NCI-H187 (cell line): ENCODE data around the gene DSP.

Source experiments
- DNase-seq, 2 experiments: peaks; one replicate each; lab custom pipeline; 2025; lab: John Stamatoyannopoulos, UW

DSP gene

DNA sequence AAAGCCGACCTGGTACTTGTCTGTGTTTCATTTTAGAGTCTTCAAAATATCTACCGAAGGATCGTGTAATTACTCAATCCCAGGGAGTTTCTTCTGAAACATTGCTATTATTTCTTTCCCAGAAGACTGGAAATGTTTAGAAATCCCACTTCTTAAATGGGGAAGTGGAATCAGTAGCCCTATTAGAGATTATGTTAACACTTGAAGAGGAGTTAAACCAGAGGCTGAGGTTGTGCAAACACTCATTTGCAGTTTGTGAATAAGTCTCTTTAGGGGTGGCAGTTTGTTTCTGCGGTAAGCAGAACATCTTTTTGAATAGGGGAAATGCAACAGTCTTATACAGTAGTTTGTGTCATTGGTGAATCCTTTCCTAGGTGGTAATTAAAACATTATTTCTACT, 21.3 kb downstream of the DSP start:
- DNase-seq = no peak

DNA sequence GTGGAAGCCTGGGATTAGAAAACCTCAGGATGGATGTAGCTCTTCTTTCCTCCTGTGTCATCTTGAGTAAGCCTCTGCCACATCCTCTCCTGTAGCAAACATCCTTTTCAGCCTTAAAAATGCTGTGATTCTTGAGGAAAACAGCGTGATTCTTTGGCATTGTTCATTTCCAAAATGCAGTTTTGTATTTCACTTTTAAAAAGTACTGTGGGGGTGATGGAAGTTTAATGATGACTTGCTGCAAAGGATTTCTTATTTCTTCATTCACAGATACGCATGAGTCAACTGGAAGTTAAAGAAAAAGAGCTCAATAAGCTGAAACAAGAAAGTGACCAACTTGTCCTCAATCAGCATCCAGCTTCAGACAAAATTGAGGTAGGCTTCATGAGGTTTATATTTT, 24.6 kb downstream of the DSP start:
- DNase-seq = no peak

DNA sequence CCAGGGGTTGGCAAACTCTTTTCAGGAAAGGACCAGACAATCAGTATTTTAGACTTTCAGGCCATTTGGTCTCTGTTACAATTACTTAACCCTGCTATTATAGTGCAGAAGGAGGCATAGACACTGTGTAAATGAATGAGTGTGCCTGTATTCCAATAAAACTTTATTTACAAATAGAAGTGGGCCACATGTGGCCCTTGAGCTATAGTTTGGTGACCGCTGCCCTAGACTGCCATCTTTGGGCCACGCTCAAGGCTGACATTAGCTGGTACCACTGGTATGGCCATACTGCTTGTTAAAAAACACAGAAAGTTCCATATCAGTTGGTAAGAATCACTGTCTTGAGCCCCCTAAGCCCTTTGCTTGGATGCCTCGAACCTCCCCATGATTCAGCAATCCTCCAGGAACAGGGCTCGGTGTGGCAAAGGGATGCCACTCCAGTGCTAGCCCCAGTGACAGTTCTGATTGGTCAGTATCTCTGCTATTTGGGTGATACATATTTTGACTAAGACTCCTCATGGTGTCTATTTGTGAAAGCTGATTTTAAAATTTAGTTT, 25.2 kb downstream of the DSP start:
- DNase-seq = no peak

DNA sequence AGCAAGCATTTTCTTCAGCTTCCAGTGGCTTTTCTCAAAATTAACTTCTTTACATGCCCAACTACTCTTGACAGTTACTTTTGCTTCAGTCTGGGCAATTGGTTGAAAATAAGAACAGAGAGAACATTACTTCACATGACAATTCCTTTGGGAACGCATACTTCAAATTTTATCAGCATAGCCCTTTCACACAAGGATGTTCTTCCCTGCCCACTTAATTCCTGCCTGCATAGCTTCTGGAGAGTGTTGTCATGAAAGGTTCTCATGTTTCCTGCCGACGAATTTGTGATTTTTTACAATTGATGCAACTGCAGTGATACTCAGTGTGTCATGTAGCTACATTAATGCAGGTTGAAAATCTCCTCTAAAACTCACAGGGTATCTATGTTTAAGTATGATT, 26.6 kb downstream of the DSP start:
- DNase-seq = no peak

DNA sequence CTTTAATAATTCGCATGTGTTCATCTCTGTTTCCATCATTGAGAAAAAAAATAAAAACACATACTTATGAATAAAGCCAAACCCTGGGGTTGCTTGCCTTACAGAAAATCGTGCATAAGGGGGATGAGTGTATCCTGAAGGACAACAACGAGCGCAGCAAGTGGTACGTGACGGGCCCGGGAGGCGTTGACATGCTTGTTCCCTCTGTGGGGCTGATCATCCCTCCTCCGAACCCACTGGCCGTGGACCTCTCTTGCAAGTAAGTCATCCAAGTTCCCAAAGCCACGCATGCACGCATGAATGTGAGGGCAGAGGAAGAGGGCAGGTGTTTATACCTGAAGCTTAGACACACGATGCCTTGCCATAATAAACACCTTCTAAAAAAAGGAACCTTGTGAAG, 27.6 kb downstream of the DSP start:
- no peak for DNase-seq

DNA sequence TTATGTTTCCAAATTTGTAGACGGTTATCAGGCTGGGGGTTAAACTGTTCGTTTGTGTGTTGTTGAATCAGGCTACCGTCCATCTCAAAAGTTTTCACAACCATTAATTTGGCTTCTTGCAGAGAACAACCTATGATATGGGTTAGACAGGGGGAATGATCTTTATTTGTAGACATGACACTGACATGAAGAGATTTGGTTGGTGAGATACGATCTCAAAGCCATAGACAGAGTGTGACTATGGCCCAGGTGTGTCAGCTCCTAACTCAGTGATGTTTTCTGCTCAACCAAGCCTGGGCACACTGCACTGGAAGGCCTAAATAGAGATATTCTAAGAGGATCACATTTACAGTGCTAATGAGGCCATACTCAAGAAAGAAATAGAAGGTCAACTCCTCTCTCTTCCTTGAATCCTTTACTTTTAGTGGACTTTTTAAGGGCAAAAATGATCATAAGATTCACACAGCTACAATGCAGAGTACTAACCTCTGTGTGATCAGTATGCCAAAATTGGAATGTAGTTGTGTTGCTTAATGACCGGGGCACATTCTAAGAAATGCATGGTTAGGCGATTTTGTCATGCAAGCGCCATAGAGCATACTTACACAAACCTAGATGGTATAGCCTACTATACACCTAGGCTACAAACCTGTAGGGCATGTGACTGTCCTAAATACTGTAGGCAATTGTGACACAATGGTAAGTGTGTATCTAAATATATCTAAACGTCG, 30.9 kb downstream of the DSP start:
- no peak for DNase-seq

DNA sequence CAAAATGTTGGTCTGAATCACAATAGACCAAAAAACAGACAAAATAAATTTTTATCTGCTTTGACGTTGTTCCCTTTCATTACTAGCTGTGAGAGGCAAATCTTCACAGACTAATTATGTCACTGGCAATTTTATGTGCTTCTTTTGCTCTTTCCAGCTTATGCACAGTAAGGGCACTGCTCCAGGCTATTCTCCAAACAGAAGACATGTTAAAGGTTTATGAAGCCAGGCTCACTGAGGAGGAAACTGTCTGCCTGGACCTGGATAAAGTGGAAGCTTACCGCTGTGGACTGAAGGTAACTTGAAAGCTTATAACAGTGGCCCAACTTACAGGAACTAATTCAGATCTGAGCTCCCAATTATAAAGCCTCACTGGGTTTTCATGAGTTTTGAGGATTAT, 33.0 kb downstream of the DSP start:
- no peak for DNase-seq

DNA sequence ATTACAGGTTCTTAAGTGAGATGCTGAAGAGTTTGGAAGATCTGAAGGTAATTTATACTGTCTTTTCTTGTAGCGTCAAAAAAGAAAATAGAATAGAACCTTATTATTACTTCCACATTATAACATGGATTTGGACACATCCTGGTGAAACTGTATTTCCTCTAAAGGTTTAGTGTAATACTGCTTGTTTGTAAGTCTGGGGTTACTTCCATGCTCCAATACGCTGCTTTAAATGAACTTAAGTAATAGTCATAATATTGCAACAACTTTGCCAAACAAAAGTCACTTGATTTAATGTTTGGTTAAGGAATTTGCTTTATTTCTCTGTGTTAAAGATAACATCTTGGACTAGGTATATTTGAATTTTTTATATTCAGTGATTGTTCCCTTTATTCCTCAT, 37.0 kb downstream of the DSP start:
- DNase-seq = no peak

DNA sequence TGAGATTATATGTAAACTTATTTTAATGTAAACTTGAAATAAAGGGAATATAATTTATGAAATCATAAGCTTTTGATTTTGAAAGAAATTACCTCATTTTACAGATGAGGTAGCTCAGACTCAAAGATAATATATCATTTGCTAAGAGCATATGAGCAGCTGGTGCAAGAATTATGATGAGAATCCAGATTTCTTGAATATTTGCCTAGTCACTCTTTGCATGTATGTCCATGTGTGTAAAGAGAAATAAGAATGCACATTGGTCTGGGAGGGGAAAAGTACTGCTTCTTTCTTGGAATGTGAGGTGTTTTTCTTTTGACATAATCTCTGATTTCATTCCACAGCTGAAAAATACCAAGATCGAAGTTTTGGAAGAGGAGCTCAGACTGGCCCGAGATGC, 37.5 kb downstream of the DSP start:
- DNase-seq = no peak

DNA sequence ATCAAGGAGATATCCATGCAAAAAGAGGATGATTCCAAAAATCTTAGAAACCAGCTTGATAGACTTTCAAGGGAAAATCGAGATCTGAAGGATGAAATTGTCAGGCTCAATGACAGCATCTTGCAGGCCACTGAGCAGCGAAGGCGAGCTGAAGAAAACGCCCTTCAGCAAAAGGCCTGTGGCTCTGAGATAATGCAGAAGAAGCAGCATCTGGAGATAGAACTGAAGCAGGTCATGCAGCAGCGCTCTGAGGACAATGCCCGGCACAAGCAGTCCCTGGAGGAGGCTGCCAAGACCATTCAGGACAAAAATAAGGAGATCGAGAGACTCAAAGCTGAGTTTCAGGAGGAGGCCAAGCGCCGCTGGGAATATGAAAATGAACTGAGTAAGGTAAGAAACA, 38.4 kb downstream of the DSP start:
- DNase-seq = no peak

DNA sequence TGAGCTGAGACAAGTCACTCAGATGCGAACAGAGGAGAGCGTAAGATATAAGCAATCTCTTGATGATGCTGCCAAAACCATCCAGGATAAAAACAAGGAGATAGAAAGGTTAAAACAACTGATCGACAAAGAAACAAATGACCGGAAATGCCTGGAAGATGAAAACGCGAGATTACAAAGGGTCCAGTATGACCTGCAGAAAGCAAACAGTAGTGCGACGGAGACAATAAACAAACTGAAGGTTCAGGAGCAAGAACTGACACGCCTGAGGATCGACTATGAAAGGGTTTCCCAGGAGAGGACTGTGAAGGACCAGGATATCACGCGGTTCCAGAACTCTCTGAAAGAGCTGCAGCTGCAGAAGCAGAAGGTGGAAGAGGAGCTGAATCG, 39.1 kb downstream of the DSP start:
- no peak for DNase-seq

DNA sequence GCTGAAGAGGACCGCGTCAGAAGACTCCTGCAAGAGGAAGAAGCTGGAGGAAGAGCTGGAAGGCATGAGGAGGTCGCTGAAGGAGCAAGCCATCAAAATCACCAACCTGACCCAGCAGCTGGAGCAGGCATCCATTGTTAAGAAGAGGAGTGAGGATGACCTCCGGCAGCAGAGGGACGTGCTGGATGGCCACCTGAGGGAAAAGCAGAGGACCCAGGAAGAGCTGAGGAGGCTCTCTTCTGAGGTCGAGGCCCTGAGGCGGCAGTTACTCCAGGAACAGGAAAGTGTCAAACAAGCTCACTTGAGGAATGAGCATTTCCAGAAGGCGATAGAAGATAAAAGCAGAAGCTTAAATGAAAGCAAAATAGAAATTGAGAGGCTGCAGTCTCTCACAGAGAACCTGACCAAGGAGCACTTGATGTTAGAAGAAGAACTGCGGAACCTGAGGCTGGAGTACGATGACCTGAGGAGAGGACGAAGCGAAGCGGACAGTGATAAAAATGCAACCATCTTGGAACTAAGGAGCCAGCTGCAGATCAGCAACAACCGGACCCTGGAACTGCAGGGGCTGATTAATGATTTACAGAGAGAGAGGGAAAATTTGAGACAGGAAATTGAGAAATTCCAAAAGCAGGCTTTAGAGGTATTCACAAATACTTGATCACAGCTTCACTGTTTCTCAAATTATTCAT, 39.6 kb downstream of the DSP start:
- DNase-seq = no peak

DNA sequence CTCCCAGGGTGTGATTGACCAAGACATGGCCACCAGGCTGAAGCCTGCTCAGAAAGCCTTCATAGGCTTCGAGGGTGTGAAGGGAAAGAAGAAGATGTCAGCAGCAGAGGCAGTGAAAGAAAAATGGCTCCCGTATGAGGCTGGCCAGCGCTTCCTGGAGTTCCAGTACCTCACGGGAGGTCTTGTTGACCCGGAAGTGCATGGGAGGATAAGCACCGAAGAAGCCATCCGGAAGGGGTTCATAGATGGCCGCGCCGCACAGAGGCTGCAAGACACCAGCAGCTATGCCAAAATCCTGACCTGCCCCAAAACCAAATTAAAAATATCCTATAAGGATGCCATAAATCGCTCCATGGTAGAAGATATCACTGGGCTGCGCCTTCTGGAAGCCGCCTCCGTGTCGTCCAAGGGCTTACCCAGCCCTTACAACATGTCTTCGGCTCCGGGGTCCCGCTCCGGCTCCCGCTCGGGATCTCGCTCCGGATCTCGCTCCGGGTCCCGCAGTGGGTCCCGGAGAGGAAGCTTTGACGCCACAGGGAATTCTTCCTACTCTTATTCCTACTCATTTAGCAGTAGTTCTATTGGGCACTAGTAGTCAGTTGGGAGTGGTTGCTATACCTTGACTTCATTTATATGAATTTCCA, 43.9 kb downstream of the DSP start:
- DNase-seq = no peak

DNA sequence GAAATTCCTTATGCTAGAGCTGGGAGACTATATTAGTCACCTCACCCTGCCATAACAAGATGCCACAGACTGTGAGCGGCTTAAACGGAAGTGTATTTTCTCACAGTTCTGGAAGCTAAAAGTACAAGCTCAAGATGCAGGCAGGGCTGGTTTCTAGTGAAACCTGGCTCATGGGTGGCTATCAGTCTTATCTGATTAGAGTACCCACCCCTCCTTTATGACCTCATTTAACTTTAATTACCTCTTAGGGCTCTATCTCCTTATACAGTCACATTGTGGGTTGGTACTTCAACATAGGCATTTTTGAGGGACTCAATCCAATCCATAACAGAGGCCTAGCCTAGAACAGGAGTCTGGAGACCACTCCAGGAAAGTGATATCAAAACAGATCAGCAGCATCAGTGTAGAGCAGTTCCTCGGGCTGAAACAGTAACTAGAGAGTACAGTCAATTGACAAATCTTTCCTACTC, 46.2 kb downstream of the DSP start:
- DNase-seq = no peak

DNA sequence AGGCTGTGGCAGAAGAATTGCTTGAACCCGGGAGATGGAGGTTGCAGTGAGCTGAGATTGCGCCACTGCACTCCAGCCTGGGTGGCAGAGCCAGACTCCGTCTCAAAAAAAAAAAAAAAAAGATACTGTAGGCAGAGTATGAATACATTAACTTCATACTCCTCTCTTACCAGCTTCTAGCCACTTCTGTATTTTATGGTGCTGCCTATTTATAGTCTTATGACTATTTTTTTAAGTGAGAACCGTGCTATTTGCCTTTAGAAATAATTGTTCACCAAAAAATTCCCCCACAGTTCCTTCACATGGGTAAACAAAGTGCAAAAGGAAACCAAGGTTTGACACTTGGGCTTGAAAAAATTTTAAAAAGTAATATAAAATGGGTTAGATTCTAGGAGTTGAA, 47.0 kb downstream of the DSP start:
- DNase-seq = no peak

DNA sequence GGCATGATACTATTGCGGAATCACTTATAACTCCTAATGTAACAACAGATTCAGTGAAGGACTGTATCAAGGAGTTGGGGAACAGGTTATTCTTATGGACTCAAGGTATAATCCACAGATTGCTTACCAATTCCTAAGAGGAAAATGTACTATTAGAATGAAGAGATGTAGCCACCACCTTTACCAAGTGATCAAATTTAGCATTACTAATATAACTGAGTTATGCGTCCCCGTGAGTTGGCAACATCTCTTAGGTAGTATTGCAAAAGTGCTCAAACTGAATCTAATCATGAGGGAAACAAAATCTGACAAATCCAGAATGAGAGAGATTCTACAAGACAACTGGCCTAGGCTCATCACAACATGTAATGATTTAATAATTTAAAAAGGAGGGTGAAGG, 47.8 kb downstream of the DSP start:
- no peak for DNase-seq

DNA sequence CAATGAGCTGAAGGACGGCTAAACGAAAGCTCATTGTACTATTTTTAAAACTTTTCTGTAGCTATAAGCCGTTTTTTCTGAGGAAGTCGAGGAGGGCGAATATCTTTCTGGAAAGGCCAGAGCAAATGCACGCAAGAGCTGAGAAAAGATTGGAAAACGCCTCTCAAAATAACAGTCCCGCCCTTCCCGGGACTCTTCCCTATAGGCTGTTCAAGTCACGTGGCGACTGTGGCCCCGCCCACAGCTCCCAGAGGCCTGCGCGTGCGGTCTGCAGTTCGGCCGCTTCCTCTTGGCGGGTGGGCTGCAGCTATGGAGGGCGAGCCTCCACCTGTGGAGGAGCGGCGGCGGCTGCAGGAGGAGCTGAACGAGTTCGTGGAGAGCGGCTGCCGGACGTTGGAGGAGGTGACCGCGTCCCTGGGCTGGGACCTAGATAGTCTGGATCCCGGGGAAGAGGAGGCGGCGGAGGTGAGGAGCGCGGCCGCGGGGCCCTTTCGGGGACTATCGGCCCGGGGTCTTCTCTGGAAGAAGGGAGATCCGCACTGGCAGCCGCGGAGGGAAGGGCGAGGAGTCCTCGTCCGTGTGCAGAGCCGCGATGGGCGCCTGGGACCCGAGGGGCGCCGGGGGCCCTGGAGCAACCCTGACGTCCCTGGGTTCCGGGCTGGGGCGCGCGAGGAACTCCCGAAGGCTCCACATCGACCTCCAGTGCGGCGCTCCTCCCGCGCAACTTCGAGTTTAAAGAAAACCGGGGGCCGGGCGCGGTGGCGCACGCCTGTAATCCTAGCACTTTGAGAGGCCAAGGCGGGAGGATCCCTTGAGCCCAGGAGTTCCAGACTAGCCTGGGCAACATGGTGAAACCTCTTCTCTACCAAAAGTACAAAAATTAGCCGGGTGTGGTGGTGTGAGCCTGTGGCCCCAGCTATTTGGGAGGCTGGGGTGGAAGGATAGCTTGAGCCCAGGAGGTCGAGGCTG, 48.8 kb downstream of the DSP start, which contains the start of gene SNRNP48:
TSS of gene SNRNP48 (plus strand) at position 250 of the 969 bp plus-strand sequence. CDS start at position 310, 60 bp downstream.
- peak; percentile 88 to 93 for DNase-seq

DNA sequence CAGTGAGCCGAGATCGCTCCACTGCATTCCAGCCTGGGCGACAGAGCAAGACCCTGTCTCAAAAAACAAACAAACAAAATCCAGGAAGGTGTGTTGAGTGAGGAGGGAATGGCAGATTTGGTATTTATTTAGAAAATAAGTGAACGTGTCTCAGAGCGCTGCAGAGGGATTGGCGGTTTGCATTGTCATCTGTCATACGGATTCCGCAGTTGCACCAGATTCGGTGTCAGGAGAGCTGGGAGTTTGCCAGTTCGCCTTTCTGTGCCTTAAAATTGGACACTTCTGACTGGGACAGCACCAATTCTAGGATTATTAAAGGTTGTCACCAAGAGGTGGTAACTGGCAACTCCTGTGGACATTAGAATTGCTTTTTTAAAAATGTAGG, 49.4 kb downstream of the DSP start:
- DNase-seq = no peak

DNA sequence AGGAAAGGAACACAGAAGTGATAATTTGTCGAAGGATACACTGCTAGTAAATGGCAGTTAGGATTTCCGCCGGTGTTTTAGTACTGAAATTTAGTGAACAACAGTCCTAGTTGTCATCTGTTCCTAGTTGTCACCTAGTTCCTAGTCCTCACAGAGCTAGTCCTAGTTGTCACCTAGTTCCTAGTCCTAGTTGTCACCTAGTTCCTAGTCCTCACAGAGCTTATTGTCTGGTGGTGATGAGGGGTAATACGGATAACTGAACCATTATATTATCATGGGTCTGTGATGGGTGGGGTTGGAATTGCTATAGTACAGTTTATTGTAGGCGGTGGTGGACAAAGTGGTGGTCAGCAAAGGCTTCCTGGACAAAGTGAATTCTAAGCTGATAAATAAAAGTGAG, 50.3 kb downstream of the DSP start:
- DNase-seq = no peak

DNA sequence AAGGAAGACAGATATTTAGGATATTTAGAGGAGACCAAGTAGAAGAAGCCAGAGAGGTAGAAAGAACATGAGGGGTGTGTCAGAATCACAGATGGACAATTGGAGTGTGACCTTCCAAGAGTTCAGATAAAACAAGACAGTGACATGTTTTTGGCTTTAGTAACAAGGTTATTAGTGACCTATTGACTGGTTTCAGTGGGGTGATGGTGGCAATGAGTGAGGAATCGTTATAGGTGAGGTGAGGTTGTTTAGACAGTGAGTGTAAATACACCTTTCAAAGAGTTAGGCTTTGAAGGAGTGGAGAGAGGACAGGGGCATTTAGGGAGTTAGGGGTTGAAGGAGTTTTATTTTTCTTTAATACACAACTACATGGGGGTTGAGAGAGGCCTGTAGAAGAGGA, 51.8 kb downstream of the DSP start:
- no peak for DNase-seq

DNA sequence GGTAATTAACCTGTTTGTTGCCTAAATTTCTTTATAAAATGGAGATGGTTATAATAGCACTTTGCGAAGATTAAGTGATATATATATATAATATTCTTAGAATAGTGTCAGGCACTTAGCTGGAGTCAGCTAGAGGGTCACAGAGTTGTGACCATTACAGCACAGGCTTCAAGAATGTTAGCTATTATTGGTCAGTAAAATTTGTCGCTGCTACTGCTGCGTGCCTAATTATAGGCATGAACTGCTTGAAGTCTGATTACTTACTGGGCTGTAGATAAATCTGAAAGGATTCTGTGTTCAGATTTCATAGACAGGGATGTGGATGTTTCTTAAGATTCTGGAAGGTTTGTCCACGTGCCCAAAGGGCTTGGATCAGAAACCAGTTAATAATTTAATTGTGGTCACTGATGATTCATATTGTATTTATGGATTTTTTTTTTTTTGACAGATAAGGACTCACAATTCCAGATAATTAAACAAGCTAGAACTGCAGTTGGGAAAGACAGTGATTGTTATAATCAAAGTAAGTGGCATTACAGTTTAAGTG, 53.2 kb downstream of the DSP start:
- DNase-seq = no peak
